Mesothelial cell of epicardium (in vitro differentiated cells): Measurements from ENCODE around the gene MFSD6. TPM values are rescaled to one million over a fixed set of nuclear protein-coding genes. Genes with fewer than 3 reads are reported as not detected.

Experiments
- DNase-seq, 2 experiments: peaks; one replicate each; pipeline ENCODE4 v3.0.0; 2021; ENCODE audit warnings: low spot score in 2 of 2; ENCODE audit not compliant: unreplicated experiment in 2 of 2
- H3K27ac Mint-ChIP-seq: 2 replicates; pipeline ENCODE4 v1.8.0; 2021; ENCODE audit warnings: mixed read lengths
- H3K27me3 Mint-ChIP-seq: 2 replicates; pipeline ENCODE4 v1.8.0; 2021; ENCODE audit warnings: low read depth, mixed read lengths
- H3K36me3 Mint-ChIP-seq: 2 replicates; pipeline ENCODE4 v1.8.0; 2021; ENCODE audit warnings: mixed read lengths
- H3K4me1 Mint-ChIP-seq: 2 replicates; pipeline ENCODE4 v1.8.0; 2021; ENCODE audit warnings: mixed read lengths
- H3K4me3 Mint-ChIP-seq: 2 replicates; pipeline ENCODE4 v1.8.0; 2021; ENCODE audit warnings: mild to moderate bottlenecking, moderate library complexity, mixed read lengths
- H3K9me3 Mint-ChIP-seq: 2 replicates; pipeline ENCODE4 v1.8.0; 2021; ENCODE audit warnings: mixed read lengths
- CTCF ChIP-seq: fragments of 200-600 bp; sonication (generic); IDR thresholded peaks from one replicate; pipeline ENCODE4 v1.5.0; 2021; ENCODE audit warnings: antibody characterized with exemption; ENCODE audit not compliant: unreplicated experiment
- total RNA-seq: library from RNA; stranded (reverse); gene quantifications from 3 replicates; pipeline ENCODE4 v1.2.1, GENCODE V29; 2021

MFSD6 gene
- total RNA-seq, 1 donor from 2014 or later: 11.7 TPM

DNA sequence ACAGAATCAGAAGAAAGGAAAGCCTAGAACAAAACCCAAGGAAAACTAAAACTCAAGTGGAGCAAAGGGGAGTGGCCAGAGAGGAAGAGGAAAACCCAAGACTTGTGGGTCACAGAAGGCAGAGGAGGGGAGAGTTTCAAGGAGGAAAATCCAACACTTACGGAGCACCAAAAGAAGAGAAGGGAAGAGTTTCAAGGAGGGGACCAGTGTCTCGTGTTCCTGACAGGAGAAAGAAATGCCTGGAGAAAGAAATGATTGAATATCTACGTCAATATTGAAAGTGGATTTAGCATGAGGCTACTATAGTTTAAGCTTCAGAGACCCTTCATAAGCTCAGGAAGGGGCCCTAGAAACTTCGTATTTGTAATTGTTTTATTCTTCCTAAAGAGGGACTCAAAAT lies 1.4 kb upstream of the MFSD6 start:
- no peak for DNase-seq
- Mint-ChIP-seq H3K9me3 (no peaks in the 10 kb centered on the region), H3K4me1 (peaks cover 7% of the 10 kb centered on the region), H3K4me3 (no peak overlapping the region), H3K27ac (no peak overlapping the region), H3K27me3 (peaks cover 19% of the 10 kb centered on the region), H3K36me3 (no peaks in the 10 kb centered on the region)
- TF ChIP-seq CTCF: no peak

- DNase-seq: no peak
- peaks cover 7% of the 10 kb centered on the region for H3K4me1 Mint-ChIP-seq
- peaks cover 19% of the 10 kb centered on the region for H3K27me3 Mint-ChIP-seq
- no peaks in the 10 kb centered on the region for H3K36me3 Mint-ChIP-seq
- no peak for TF ChIP-seq CTCF
- H3K4me3 Mint-ChIP-seq: peak overlapping the region; percentile 68
- no peak overlapping the region for H3K27ac Mint-ChIP-seq
- no peaks in the 10 kb centered on the region for H3K9me3 Mint-ChIP-seq
Observed at GRCh38 chr2:190407246-190407661, 901 bp upstream of the MFSD6 start.

GRCh38 chr2:190408538-190409271 lies 550 bp downstream of the MFSD6 start:
- Mint-ChIP-seq H3K27ac (no peak overlapping the region), H3K4me1 (peaks cover 7% of the 10 kb centered on the region), H3K9me3 (no peaks in the 10 kb centered on the region), H3K27me3 (peaks cover 19% of the 10 kb centered on the region), H3K36me3 (no peaks in the 10 kb centered on the region), H3K4me3 (peak overlapping the region; percentile 75)
- DNase-seq: peak in 1 of 2 experiments; percentile 45
- no peak for TF ChIP-seq CTCF

GRCh38 chr2:190409616-190410015 lies 1.5 kb downstream of the MFSD6 start:
- Mint-ChIP-seq H3K4me3 (peak overlapping the region; percentile 75), H3K9me3 (no peaks in the 10 kb centered on the region), H3K36me3 (no peaks in the 10 kb centered on the region), H3K27me3 (peaks cover 19% of the 10 kb centered on the region), H3K4me1 (peaks cover 7% of the 10 kb centered on the region), H3K27ac (no peak overlapping the region)
- TF ChIP-seq CTCF: no peak
- no peak for DNase-seq

- no peaks in the 10 kb centered on the region for H3K9me3 Mint-ChIP-seq
- peaks cover 7% of the 10 kb centered on the region for H3K4me1 Mint-ChIP-seq
- no peaks in the 10 kb centered on the region for H3K36me3 Mint-ChIP-seq
- H3K4me3 Mint-ChIP-seq: peak overlapping the region; percentile 75
- peaks cover 19% of the 10 kb centered on the region for H3K27me3 Mint-ChIP-seq
- H3K27ac Mint-ChIP-seq: no peak overlapping the region
- no peak for DNase-seq
- no peak for TF ChIP-seq CTCF
Observed at GRCh38 chr2:190410166-190410565, 2.0 kb downstream of the MFSD6 start.
